ENCODE results near the gene ZNF175.

GRCh38 chr19:51544038-51544437 lies 27.0 kb upstream of the ZNF175 start:
- TF ChIP-seq, protein P1, sequence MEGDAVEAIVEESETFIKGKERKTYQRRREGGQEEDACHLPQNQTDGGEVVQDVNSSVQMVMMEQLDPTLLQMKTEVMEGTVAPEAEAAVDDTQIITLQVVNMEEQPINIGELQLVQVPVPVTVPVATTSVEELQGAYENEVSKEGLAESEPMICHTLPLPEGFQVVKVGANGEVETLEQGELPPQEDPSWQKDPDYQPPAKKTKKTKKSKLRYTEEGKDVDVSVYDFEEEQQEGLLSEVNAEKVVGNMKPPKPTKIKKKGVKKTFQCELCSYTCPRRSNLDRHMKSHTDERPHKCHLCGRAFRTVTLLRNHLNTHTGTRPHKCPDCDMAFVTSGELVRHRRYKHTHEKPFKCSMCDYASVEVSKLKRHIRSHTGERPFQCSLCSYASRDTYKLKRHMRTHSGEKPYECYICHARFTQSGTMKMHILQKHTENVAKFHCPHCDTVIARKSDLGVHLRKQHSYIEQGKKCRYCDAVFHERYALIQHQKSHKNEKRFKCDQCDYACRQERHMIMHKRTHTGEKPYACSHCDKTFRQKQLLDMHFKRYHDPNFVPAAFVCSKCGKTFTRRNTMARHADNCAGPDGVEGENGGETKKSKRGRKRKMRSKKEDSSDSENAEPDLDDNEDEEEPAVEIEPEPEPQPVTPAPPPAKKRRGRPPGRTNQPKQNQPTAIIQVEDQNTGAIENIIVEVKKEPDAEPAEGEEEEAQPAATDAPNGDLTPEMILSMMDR (IDR thresholded peaks at IDR 0.05): no peak
- no peak for TF ChIP-seq ZFX (IDR thresholded peaks at IDR 0.05; ENCODE audit: borderline replicate concordance)
